CD4-positive, alpha-beta T cell treated with Interleukin-15 for 1 hour (primary cell): Measurements from ENCODE around the gene AGAP5.
"Not testable (repeated sequence)": the region's sequence is repeated elsewhere in the genome, so short reads cannot be mapped to it uniquely, and the experiment has no call there.

Experiments used
- DNase-seq: peaks from one replicate; pipeline ENCODE4 v3.0.0-alpha.2; 2020

The AGAP5 gene

GRCh38 chr10:73713912-73714311, 16.0 kb upstream of the AGAP5 start:
- DNase-seq = not testable (repeated sequence)

GRCh38 chr10:73711683-73712082, 13.8 kb upstream of the AGAP5 start:
- DNase-seq = not testable (repeated sequence)

- not testable (repeated sequence) for DNase-seq
Observed at GRCh38 chr10:73708122-73708521, 10.2 kb upstream of the AGAP5 start.

DNA sequence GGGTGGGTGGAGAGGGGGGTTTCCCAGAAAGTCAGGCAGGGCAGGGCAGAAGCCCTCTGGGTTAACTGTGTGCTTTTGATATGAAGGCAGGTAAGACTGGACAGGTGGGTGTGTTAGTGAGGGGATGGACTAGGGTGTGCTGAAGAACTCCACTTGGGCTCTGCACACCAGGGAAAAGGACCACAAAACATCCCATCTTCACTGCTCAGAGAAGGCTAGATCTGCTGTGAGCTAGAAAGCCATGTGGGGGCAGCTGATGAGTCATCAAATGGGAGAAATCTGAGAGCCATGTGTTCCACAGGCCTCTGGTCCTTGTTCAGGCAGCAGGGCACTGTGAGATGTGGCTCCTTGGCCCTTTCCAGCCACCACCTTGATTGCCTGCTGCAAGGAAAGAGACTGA, 9.7 kb upstream of the AGAP5 start:
- DNase-seq = not testable (repeated sequence)

DNA sequence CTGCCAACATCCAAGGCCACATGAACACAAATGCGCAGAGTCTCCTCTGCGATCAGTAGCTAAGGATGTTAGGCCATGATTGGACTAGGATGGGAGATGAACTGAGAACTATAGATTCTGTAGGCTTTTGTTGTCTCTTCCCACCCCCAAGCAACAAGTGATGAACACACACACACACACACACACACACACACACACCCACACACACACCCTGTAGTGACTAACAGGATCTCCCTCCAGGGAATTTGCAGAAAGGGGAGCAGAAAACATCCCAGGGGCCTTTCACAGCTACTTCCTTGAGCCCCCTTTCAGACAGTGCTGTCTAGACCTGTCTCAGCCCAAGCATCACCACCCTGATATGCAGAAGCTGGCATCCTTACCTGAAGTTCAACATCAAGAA, 8.6 kb upstream of the AGAP5 start:
- not testable (repeated sequence) for DNase-seq

DNA sequence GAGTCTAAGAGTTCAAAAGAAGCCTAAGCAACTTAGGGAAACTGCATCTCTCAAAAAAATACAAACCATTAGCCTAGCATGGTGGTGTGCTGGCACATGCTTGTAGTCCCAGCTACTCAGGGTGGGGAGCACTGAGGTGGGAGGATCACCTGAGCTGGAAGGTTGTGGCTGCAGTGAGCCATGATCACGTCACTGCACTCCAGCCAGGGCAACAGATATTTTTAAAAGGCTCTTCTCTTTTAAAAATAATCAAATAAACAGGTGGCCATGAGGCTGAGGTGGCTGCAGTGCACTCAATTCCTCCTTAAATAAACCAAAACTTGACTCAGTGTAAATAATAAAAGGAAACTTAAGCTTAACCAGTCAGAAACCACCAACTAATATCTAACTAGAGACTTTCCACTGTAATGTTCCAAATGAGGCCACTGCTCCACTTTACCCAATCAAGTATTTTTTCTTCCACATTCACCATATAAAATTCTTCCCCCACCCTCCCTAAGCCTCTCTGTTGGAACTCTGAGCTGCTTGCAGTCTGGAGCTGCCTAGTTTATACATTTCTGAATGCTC, 7.7 kb upstream of the AGAP5 start:
- not testable (repeated sequence) for DNase-seq

DNA sequence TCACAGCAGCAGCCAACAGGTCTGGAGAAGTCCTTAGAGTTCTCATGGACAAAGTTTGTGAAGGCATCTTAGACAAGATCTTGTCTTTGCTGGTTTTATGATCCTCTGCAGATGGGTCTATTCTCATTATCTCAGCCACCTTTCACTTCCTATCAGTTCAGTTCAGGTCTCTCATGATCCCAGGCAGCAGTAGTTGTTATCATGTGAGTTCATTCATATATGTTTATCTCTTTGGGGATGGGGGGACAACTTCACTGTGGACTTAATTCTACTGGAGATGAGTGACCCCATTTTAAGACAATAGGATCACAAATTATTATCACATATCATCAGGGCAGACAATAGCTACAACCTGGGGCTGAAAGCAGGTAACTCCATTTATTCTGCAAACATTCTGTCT, 6.0 kb upstream of the AGAP5 start:
- not testable (repeated sequence) for DNase-seq

GRCh38 chr10:73698819-73699218, 910 bp upstream of the AGAP5 start:
- DNase-seq = not testable (repeated sequence)

DNA sequence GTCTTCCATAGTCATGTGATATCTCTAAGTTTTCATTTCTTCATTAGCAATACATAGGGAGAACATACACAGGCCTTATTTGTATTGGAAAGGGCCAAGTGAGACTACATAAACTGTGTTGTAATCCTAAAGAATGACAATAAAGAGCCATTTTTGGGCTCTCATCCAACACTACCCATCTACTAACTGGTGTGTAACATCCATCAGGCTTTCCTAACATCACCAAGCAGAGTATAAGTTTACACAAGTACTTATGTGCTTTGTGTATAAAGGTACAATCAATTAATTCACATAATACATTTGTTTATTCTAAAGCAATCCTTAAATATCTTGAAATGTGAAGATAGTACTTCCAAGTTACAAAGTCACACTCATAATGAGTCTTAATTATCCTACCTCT, 2.6 kb downstream of the AGAP5 start:
- not testable (repeated sequence) for DNase-seq

DNA sequence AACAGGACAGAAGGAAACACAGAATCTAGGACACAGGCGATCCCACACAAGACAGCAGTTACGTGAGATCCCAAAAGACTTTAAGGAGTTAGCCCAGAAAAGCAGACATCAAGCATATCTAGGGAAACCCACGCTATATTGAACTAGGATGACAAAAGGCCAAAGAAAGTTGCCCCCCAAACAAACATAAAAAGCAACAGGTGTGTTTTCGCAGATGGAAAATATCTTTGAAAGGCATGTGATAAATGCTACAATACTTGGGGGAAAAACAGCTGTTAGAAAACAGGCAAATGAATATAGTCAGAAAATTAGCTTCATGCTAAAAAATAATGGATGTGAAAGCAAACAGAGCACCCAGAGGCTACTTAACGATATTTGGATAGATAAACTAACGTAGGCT, 7.2 kb downstream of the AGAP5 start:
- not testable (repeated sequence) for DNase-seq

DNA sequence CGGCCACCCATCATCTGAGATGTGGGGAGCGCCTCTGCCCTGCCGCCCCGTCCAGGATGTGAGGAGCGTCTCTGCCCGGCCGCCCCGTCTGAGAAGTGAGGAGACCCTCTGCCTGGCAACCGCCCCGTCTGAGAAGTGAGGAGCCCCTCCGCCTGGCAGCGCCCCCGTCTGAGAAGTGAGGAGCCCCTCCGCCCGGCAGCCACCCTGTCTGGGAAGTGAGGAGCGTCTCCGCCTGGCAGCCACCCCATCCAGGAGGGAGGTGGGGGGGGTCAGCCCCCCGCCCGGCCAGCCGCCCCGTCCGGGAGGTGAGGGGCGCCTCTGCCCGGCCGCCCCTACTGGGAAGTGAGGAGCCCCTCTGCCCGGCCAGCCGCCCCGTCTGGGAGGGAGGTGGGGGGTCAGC, 8.3 kb downstream of the AGAP5 start:
- DNase-seq = not testable (repeated sequence)

GRCh38 chr10:73687641-73688040, 10.3 kb downstream of the AGAP5 start:
- DNase-seq = not testable (repeated sequence)

GRCh38 chr10:73674546-73674945, 23.4 kb downstream of the AGAP5 start:
- not testable (repeated sequence) for DNase-seq

DNA sequence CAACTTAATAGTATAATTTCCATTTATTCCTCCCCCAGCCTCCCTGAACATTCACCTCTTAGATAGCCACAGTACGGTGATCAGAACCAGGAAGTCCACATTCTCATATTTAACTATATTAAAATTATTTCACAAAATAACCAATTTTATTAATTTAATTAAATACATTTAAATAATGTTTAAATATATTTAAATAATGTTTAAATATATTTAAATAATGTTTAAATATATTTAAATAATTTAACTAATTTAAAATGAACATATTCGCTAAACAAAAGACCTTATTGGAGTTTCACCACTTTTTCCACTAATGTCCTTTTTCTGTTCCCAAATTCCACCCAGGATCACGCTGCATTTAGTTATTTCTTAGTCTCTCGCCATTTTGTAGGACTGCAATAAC, 29.5 kb downstream of the AGAP5 start:
- DNase-seq = not testable (repeated sequence)

GRCh38 chr10:73666153-73666809, 31.6 kb downstream of the AGAP5 start:
- not testable (repeated sequence) for DNase-seq

DNA sequence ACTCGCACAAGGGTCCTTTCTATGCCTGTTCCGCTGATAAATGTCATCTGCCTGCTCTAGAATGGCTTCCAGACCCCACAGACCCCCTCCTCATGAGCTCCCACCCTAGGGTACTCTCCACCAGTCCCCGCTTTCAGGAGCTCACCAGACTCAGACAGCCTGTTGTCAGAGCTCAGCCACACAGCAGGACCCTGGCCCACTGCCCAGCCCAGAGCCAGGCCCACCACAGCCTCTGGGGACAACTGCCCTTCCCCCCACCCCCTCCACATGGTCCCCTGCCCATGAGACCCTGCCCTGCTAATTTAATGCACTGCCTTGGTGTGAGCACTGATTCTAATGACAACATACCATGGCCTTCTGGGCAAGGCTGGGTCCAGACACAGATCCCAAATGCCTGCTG, 32.3 kb downstream of the AGAP5 start:
- not testable (repeated sequence) for DNase-seq

DNA sequence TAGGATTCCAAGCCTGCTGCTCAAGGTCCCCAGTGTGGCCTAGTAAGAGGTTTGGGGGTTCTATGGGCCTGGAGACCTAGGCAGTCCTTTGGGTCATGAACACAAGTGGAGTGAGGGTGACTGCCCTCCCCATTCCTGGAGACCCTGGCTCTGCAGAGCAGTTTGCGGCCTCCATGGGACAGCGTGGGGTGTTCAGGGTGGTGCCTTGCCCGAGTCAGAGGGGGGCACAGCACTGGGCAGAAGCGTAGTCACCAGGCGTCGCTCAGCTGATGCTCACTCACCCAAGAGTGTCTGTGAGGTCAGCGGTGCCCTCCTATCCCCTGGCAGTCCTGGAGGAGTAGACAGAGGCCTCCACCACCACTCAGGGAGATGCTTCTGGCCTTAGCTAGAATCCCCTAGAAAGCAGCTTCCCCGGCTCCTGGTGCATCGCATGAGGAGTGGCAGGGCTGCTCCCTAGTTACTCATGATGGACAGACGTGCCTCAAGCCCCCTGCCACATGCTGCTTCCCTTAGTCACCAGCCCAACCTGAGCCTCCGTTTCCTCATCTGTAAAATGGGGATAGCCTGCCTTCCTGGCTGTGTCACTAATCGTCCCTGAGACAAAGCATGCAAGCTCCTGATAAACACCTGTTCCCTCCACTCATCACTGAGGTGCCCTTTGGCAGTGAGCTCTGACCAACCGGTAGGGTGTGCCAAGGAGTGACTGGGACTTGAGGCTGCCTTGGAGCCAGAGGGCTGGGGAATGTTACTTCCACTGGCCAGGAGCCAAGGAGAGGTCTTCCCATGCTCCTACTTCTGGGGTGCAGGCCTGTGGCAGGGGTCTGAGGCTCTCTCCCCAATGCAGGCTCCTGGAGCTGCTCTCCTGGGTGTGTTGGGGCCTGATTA, 33.5 kb downstream of the AGAP5 start:
- DNase-seq = not testable (repeated sequence)

DNA sequence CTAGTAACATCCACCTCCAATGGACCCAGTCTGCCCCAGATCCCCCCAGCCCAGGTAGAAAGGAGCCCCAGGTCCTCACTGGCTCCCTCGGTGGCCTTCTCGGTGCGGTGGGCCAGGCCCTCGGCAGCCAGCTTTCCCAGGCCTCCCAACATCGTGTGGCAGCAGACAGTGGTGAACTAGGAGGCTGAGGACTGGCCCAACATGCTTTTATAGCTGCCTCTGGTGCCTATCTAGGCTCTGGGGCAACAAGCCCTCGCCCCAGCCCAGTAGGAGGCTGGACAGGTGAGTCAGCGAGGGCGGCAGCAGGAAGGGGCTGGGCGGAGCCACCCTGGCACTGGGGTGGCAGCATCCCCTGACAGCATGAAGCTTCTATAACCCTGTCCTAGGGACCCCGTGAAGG, 34.3 kb downstream of the AGAP5 start:
- DNase-seq = not testable (repeated sequence)

GRCh38 chr10:73662705-73663104, 35.2 kb downstream of the AGAP5 start:
- not testable (repeated sequence) for DNase-seq

GRCh38 chr10:73655990-73656298, 42.0 kb downstream of the AGAP5 start, which contains the start of gene SYNPO2L:
SYNPO2L (minus strand) TSS chr10:73656029; CDS start chr10:73655922, 107 bp downstream.
- DNase-seq = no peak

DNA sequence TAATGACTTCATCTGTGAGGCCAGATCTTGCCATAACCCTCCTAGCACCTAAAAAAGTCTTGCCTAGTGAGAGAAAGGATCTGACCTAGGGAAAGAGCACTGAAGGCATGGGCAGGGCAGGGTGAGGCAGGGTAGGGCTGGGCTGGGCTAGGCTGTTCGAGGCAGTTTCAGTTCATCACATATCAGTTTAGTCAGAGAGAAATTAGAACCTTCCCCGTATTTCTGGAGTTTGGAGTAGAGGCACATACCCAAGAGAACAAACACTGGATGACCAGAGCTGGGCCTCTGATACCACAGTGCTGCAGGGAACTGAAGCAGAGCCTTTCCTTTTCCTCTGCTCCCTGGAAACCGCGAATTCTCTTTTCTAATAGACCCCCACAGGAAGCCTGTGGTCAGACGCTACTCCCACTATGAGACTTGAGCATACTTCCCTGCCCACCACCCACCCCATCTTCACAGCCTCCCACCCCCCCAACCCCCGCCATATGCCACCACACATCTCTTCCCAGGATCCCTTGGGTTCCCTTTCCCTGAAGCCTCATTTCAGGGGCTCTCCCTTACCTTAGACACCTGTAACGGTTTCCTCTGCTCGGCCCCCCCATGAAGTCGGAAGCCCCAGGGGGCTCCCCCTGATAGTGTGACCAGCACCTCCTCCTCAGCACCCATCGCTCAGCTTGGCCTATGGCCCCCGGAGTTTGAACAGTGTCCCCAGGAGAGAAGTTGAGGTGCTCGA, 42.5 kb downstream of the AGAP5 start:
- no peak for DNase-seq

- no peak for DNase-seq
Observed at GRCh38 chr10:73653701-73654100, 44.2 kb downstream of the AGAP5 start.

- DNase-seq = no peak
Observed at GRCh38 chr10:73653195-73653594, 44.7 kb downstream of the AGAP5 start.
